Measurements from ENCODE around the gene ENO4. TPM values are rescaled to one million over a fixed set of nuclear protein-coding genes. Genes with fewer than 3 reads are reported as not detected.

ENO4 gene
- total and polyA plus RNA-seq, 10 of the 15 experiments (the other 5 are each of a cell fraction or from before 2014, with no cell fraction given) = 0.12 to 0.37 (median 0.18) TPM; not detected in 7

- TF ChIP-seq, protein P1, sequence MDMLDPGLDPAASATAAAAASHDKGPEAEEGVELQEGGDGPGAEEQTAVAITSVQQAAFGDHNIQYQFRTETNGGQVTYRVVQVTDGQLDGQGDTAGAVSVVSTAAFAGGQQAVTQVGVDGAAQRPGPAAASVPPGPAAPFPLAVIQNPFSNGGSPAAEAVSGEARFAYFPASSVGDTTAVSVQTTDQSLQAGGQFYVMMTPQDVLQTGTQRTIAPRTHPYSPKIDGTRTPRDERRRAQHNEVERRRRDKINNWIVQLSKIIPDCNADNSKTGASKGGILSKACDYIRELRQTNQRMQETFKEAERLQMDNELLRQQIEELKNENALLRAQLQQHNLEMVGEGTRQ (IDR thresholded peaks at IDR 0.05; ENCODE audit: borderline replicate concordance, low read depth, low read length) = no peak
- TF ChIP-seq CBX3 (IDR thresholded peaks at IDR 0.05; ENCODE audit: borderline replicate concordance, low read depth) = no peak
- TF ChIP-seq, protein P2, sequence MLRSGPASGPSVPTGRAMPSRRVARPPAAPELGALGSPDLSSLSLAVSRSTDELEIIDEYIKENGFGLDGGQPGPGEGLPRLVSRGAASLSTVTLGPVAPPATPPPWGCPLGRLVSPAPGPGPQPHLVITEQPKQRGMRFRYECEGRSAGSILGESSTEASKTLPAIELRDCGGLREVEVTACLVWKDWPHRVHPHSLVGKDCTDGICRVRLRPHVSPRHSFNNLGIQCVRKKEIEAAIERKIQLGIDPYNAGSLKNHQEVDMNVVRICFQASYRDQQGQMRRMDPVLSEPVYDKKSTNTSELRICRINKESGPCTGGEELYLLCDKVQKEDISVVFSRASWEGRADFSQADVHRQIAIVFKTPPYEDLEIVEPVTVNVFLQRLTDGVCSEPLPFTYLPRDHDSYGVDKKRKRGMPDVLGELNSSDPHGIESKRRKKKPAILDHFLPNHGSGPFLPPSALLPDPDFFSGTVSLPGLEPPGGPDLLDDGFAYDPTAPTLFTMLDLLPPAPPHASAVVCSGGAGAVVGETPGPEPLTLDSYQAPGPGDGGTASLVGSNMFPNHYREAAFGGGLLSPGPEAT (IDR thresholded peaks at IDR 0.05; ENCODE audit: low read depth) = no peak
- TF ChIP-seq, protein P3, sequence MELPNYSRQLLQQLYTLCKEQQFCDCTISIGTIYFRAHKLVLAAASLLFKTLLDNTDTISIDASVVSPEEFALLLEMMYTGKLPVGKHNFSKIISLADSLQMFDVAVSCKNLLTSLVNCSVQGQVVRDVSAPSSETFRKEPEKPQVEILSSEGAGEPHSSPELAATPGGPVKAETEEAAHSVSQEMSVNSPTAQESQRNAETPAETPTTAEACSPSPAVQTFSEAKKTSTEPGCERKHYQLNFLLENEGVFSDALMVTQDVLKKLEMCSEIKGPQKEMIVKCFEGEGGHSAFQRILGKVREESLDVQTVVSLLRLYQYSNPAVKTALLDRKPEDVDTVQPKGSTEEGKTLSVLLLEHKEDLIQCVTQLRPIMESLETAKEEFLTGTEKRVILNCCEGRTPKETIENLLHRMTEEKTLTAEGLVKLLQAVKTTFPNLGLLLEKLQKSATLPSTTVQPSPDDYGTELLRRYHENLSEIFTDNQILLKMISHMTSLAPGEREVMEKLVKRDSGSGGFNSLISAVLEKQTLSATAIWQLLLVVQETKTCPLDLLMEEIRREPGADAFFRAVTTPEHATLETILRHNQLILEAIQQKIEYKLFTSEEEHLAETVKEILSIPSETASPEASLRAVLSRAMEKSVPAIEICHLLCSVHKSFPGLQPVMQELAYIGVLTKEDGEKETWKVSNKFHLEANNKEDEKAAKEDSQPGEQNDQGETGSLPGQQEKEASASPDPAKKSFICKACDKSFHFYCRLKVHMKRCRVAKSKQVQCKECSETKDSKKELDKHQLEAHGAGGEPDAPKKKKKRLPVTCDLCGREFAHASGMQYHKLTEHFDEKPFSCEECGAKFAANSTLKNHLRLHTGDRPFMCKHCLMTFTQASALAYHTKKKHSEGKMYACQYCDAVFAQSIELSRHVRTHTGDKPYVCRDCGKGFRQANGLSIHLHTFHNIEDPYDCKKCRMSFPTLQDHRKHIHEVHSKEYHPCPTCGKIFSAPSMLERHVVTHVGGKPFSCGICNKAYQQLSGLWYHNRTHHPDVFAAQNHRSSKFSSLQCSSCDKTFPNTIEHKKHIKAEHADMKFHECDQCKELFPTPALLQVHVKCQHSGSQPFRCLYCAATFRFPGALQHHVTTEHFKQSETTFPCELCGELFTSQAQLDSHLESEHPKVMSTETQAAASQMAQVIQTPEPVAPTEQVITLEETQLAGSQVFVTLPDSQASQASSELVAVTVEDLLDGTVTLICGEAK (IDR thresholded peaks at IDR 0.05; ENCODE audit: borderline replicate concordance) = no peak
- TF ChIP-seq POLR2AphosphoS2 (IDR thresholded peaks at IDR 0.05; ENCODE audit: low read depth, low read length) = no peak
- no peak for TF ChIP-seq STAT1 (conservative IDR thresholded peaks at IDR 0.05)
These were observed 39.2 kb upstream of the ENO4 start (continued) for GRCh38 chr10:116810120-116810500.
